NK-92 (cell line): ENCODE results near the gene PRDM10.
"Not testable (repeated sequence)": the region's sequence is repeated elsewhere in the genome, so short reads cannot be mapped to it uniquely, and the experiment has no call there.

Experiments used
- DNase-seq: peaks from one replicate; lab custom pipeline; 2025; ENCODE audit not compliant: unreplicated experiment; lab: John Stamatoyannopoulos, UW

PRDM10 gene

DNA sequence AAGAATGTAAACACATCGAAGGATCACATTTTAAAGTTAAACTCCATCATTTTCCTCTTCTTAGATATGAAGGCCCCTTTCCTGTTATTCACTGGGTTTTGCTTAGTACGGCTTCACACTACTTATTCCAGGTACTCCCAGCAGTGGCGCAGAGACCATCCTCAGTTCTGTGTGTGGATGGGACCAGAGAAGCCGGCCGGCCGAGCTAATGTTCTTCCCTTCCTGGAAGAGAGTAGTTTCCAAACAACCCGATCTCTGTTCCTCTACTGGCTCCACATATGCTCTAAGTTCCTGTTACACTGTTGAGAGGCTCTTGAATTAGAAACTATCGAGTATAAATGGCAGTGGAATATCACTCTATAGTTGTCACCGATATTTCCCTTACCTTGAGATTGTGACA is 106.6 kb downstream of the PRDM10 start:
- DNase-seq: no peak

DNA sequence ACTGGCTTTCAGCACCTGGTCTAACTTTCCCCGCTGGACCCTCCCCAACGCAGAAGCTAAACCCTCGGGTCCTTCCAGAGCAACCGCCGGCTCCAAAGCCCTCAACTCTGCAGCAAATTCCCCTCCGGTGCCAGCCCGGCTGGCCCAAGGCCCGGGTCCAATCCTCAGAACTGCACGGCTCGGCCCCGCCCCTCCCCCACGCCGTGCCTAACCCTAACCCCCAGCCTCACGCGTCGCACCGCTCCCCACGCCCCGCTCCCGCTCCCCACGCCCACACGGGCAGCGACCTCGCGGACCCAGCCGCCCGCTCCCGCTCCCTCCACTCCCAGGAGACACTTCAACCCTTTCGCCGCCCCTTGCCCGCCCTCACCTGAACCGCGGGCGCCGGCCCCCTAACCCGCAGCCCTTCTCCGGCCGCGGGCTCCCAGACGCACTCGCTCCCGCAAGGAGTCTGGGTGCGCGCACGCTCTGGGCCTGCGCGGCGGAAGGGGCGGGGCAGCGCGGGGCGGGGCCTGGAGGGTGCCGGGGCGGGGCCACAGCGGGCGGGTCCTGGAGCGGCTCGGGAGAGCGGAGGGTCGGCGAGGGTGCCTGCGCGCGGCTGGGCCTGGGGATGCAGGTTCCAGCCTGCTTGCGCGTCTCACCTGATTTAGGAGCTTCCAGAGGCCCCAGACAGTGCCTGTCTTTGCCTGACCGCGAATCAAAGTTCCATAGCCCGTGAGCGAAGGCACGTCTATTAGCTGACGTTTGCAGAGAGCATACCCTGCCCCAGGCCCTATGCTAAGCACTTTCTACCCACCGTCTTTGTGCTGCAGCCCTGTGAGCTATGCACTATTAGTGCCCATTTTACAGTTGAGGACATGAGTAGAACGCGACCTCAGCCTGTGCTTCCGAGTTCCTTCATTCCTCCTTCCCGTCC is 107.3 kb downstream of the PRDM10 start, which contains the start of gene NFRKB:
Gene NFRKB (minus strand): TSS at position 453 of the 916 bp plus-strand sequence. CDS start 2,729 bp downstream, outside the sequence.
- DNase-seq: no peak

DNA sequence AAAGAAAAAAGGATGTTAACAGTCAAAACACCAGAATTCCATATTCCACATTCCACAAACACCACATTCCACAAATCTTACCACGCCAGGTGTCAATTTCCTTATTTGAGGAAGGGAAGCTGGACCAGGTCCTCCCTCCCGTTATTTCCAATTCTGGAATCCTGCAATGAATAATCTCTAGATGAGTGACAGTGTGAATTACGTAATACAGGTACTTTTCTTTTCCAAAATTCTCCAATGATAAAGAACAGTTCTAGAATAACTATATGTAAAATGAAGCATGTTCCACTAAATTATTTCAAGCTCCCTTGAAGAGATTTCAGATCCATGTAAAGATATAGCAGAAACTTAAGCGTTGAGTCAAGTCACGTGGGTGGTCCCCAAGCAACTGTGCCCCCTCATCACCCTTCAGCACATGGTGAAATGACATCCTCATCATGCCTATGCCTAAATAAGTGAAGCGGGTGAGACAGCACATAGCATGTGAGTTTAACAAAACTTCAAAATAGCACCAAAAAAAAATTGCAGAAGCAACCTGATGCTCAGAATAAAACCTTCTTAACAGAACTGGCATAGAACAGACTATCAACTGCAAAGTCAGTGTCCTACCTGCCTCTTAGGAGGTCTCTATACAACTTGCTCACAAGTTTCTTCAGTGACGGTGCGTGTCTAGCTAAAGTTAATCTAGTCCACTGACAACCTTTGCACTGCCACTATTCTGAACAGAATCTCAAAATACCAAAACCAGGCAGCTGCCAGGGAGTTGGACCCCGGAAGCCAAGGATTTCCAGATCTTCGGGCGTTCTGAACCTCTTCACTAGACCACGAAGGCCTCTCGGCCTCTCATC is 108.1 kb downstream of the PRDM10 start:
- DNase-seq: no peak

DNA sequence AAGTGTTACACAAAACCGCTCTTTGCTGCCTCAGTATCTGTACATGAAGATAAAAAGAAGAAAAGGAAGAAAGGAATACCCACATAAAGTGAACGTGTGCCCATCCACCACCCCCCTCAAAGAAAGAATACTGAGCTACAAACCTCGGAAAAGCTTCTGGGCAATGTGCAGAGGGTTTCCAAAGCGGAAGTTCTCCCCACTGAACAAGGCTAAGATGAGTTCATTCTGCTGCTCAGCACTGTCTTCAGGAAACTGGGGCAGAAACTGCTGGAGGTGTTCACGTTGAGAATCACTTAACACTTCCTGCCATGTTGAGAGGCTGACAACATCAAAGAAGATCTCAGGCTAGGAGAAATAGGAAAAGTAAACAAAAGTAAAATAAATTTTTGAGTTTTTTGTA is 114.2 kb downstream of the PRDM10 start:
- DNase-seq: no peak

DNA sequence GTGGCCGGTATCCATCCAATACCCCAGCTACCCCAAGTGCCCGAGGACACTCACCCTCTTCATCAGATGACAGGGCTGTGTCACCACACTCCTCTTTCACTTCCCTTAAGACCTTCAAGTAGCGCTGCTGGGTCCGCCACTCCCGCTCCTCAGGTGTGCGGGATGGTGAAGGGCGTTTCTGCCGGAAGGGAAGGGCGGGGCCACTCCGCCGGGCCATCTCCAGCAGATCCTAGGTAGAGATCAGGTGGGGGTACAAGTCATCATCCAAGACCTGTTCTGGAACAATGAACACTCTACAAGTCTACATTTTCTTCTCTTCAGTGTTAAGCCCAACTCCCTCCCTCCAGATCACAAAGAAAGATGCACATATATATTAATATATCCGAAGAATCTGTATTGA is 117.3 kb downstream of the PRDM10 start:
- DNase-seq: no peak

DNA sequence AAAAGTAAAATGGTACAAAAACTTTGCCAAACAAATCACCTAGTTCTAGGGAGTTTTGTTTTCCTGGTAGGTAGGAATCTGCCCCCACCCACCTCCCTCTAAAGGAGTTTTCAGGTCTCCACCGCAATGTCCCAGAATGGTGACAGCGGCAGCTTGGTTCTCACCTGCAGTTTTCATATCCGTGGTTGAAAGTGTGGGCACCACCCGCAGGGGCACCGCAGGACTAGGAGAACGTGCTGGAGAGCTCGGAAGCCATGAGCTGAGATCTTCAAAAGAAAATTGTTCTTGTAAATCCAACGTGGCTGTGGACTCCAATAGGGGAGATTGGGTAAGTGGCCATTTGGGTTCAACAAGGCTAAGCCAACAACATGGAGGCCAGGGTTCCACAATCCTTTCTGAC is 118.1 kb downstream of the PRDM10 start:
- no peak for DNase-seq

DNA sequence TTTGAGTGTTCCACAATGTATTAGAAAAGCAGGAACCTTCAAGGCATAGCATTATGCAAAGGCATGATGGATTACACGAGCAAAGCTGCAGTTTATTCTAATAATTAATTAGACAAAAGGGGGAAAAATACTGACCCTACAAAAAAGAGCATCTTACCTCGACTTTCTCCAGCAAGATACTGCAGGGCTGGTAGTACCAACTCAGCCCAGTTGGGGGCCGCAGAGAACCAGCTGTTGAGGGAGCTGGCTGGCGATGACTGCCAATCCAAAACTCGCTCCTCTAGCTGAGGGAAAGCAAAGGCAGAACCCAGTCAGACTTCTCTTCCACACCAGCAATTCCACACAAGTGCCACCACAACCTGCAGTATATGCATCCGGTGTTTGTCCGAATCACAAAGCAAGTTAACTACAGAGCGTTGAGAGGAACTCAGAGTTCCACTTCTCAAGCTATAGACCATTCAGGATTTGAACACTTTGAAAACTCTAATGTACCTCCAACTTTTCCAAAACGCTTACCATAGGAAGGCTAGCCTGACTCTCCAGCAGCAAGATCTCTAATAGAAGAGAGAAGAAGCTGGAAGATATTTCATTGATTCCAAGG is 121.0 kb downstream of the PRDM10 start:
- DNase-seq: no peak

DNA sequence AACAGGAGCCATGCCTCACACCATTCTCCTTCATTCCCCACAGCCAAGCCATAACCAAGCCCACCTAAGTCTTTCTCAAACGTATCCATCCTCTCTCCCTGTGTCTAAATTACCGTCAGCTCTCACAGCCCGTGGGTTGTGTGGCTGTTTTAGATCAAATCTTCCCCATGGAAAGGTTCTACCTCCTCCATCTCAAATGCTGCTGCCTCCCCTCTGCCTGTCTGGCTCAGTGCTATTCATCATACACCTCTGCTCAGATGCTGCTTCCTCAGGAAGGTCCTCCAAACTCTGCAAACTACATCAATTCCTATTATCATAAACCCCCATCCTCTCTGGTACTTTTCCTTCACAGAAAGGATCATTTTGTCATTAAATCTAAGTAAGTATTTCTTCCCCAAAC is 122.3 kb downstream of the PRDM10 start:
- DNase-seq: no peak

DNA sequence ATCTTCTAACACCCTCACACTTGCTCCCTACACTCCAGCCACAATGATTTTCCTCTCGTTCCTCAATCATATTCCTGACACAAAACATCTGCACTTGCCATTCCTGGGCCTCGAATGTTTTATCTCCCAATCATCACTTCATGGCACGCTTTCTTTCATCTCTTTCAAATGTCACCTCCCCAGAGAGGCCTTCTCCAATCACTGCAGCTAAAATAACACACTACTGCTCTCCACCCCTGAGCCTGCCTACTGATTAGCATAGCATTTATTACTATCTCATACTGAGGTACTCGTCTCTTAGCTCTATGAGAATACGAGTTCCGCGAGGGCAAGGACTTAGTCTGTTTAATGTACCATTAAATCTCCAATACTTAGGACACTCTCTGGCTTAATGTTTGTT is 130.7 kb downstream of the PRDM10 start:
- no peak for DNase-seq

DNA sequence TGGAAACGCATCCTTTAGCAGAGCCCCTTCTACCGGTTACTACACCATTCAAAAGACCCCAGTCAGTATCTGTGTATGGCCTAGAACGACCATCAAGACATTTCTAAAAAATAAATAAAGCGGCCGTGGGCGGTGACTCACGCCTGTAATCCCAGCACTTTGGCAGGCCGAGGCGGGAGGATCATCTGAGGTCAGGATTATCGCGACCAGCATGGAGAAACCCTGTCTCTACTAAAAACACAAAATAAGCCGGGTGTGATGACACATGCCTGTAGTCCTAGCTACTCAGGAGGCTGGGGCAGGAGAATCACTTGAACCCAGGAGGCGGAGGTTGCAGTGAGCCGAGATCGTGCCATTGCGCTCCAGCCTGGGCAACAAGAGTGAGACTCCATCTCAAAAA is 134.0 kb downstream of the PRDM10 start:
- not testable (repeated sequence) for DNase-seq

DNA sequence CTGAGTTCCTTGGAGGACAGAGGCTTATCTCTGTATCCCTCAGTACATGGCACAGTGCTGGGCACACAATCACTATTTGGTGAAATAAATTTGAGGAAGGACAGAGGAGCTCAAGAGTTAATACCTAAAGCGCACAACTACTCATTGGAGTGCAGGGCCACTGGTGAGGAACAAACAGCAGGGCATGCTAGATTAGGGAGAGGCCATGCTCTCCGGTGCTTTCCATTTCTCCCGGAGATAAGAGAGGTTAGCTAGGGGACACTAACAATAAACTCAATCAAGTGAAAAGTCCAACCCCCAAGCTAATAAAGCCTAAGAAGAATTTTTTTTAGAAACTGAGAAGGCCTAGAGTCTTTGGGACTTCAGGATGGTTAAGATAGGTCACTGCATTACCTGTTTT is 136.3 kb downstream of the PRDM10 start:
- no peak for DNase-seq

DNA sequence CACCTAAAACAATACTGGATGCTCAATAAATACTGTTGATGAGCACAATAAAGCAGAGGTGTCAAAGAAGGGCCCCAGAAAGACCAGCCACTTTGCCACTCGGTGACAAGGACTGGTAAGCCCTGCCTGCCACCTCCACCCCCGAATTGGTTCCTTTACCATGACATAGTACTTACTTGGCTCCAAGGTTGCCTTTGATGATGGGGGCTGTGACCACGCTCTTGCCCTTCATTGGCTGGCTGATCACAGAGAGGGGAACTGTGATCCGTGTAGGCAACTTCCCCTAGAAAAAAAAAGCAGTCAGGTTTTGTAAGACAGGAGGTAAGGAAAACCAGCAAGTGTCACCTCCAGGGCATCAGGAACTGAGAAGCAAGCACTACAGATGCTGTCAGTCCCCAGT is 136.9 kb downstream of the PRDM10 start:
- DNase-seq: no peak

DNA sequence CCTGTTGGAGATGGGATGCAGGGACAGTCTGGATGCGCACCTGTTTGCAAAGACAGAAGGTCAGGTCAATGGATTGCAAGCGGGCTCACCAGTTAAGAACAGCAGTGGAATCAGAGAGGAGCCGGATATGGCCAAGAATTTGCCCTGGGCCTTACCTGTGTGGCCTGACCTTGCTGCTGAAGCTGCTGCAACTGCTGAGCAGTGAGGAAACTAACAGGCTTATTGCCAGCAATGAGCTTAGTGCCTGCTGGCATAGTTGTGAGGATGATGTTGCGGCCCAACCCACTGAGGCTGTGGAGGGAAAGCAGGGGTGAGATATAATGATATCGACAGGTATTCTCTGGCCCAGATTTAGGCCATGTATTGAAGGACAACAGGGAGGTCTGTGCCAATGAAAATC is 137.8 kb downstream of the PRDM10 start:
- no peak for DNase-seq

DNA sequence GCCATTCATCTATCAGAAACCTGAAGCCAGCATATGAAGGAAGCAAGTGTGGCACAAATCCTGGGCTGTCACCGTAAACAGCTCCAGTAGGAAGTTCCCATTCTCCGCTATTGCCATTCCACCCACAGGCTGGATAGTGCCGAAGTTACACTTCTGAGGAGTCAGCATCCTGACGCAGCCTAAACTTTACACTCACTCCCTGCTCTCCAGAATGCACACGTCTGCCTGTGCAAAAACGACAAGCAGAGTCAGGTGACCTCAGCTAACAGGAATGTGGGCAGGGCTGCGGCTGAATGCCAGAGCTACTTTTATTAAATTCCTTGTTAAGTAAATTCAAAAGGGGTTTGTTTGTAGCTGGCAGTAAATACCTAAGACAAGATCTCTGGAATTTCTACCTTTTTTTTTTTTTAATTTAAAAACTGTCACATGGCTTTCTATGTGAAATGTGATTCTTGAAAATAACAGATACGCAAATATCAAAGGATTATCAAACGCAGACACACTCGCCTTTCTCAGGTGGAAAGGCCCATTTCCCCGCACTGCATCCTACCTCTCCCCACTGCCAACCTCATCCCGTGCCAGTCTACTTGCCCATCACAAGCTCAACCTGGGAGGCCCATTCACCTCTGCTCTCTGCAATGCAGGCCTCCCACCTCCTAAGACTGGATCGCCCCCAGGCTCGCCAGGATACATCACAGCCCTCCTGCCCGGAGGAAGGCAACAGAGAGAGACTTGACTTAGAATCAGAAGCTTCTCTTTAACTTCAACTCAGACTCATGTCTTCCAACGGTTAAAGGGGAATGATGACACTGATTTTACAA is 140.7 kb downstream of the PRDM10 start:
- DNase-seq: no peak

DNA sequence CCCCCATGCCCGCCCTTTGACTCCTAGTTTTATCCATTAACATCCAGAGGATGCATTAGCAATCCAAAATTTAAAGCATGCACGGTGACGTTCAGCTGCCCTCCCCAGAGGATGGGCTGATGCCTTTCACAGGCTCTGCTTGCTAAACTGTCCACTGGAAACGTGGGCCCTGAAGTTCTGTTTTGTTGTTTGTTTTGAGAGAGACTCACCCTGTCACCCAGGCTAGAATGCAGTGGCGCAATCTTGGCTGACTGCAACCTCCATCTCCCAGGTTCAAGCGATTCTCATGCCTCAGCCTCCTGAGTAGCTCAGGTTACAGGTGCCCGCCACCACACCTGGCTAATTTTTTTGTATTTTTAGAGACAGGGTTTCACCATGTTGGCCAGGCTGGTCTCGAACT is 146.6 kb downstream of the PRDM10 start:
- DNase-seq: no peak

DNA sequence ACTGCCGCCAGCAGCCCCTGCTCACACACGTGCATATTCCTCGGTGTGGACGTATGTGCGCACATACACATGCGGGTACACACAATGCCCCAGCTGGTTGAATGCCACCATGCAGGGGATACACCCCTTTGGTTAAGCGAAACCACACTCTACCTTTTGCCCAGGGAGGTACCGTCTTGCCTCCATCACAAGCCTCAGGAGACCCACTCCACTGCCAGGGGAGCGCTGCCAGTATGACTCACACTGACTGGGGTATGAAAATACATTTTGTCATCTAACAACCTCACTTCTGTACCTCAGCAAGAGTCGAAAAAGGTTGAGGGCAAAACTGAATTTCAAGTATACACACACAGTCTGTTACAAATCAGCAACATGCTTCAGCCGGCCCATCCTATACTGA is 147.5 kb downstream of the PRDM10 start:
- DNase-seq: no peak

DNA sequence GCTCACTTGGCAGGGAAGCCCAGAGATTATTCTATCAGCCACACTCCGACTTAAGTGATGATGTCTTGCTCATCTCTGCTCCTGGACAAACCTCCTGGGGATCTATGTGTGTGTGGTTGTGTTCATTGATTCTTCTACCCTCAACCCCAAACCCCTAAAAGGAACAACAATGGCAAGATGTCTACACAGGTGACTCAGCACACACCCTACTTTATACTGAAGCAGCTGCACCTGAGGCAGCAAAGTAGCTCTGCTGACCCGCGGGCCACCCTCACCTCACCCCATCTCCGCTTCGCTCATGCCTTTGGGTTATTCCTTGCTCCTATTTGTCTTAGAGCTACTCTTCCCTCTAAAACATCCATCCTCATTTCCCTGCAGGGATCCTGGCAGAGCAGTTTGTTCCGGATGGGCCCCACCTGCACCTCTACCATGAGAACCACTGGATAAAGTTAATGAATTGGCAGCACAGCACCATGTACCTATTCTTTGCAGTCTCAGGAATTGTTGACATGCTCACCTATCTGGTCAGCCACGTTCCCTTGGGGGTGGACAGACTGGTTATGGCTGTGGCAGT is 148.3 kb downstream of the PRDM10 start:
- no peak for DNase-seq

DNA sequence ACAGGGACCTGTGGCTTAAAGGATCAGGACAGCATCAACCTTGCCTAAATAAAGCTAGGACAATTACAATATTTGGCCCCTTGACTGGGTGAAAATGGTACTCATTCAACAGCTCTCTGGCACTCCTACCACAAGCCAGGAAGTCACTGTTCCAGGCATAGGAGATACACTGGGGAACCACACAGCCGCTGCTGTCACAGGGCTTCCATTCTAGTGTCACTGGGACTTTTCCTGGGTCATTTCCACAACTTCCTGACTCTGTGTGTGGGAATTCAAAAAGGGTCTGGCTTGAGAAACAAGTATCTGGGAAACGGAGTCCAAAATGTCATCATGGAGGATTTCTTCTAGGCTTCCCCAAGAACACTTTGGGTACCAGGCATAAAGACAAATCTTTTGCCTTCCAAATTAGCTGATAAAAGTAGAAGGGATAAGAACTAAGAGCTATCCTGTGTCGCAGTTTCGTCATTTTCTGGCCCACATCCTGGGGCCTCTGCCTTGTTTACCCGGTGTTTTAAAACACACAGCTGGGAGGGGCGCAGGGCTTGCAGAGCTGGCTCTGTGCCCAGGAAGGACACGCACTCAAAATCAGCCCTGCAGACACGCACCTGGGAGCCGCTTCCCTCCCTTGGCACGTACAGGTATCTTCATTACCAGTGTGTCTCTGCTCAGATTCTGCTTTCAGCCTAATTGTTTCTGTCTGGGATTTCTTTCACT is 149.0 kb downstream of the PRDM10 start:
- DNase-seq: no peak

DNA sequence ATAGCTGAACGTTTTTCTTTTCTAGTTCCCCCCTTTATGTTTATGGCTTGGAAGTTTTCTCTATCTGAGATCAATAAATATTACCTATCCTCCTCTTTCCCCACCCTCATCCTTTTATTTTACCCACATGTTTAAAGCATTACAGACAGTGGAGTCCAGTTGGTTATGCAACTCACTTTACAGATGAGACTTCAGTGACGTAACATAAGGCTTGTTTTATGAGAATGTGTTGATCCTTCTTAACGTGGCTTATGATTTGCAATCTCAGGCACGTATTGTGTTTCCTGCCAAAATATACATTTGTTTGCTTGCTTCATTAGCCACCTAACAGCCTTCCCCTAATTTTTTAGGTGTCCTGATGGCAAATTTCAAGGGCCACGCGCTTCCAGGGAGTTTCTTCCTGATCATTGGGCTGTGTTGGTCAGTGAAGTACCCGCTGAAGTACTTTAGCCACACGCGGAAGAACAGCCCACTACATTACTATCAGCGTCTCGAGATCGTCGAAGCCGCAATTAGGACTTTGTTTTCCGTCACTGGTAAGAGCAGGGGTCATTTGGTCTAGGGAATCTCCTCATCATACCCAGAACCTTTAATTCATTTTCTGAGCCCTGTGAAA is 150.4 kb downstream of the PRDM10 start:
- DNase-seq: no peak
